GM12878 (cell line): ENCODE data around the gene SGMS1. TPM values are rescaled to one million over a fixed set of nuclear protein-coding genes. Genes with fewer than 3 reads are reported as not detected.

ENCODE experiments used
- ATF7 ChIP-seq: fragments of 450-650 bp; IDR thresholded peaks from 2 replicates; pipeline ENCODE4 v1.6.1; 2016; ENCODE audit warnings: low read depth, mild to moderate bottlenecking
- CBFB ChIP-seq: IDR thresholded peaks from 2 replicates; pipeline ENCODE4 v1.6.1; 2016; ENCODE audit warnings: antibody characterized with exemption, low read depth
- CHD2 ChIP-seq: IDR thresholded peaks from 2 replicates; pipeline ENCODE4 v1.6.1; 2011; ENCODE audit warnings: low read depth, low read length, improper control_type of control experiment, borderline replicate concordance
- ETV6 ChIP-seq, 2 experiments: fragments of 450-650 bp in 1 of 2; IDR thresholded peaks in 1 of 2; conservative IDR thresholded peaks in 1 of 2; 2 replicates each; pipeline ENCODE4 v1.6.1; 2014; ENCODE audit warnings: antibody characterized with exemption in 1 of 2, borderline replicate concordance in 1 of 2, low read depth in 1 of 2, mild to moderate bottlenecking in 1 of 2, moderate library complexity in 1 of 2
- FOXM1 ChIP-seq: IDR thresholded peaks from 2 replicates; pipeline ENCODE4 v1.6.1; 2012; ENCODE audit warnings: low read depth, mild to moderate bottlenecking, inconsistent platforms, low read length, moderate library complexity
- HCFC1 ChIP-seq: fragments of 150-350 bp; IDR thresholded peaks from 2 replicates; pipeline ENCODE4 v1.6.1; 2014; ENCODE audit warnings: low read length
- NFXL1 ChIP-seq: fragments of 450-650 bp; IDR thresholded peaks from 2 replicates; pipeline ENCODE4 v1.6.1; 2017; ENCODE audit warnings: antibody characterized with exemption, mild to moderate bottlenecking, borderline replicate concordance
- RFX5 ChIP-seq: IDR thresholded peaks from 2 replicates; pipeline ENCODE4 v1.6.1; 2011; ENCODE audit warnings: low read depth, low read length, improper control_type of control experiment
- TCF7 ChIP-seq: IDR thresholded peaks from 2 replicates; pipeline ENCODE4 v1.6.1; 2014; ENCODE audit warnings: antibody characterized with exemption, borderline replicate concordance
- YY1 ChIP-seq: IDR thresholded peaks from 2 replicates; pipeline ENCODE4 v1.6.1; 2011; ENCODE audit warnings: low read depth, mild to moderate bottlenecking, low read length
- polyA plus RNA-seq, 11 experiments: library from polyadenylated mRNA; depleted of rRNA in 4 of 11; unstranded in 6 of 11; stranded (reverse) in 5 of 11; fragments of >200 nt; fragmentation: Nextera tagmentation in 4 of 11; fragmentation: Illumina TruSeq in 1 of 11; extraction: Ambion mirVana in 4 of 11; extraction: Trizol in 1 of 11; gene quantifications; 1 replicate in 1 of 11; 2 replicates in 10 of 11; pipeline versions ENCODE4 v1.2.1 to v1.2.3, GENCODE V29; 2011 to 2016; ENCODE audit warnings: inconsistent platforms in 2 of 11, missing spikeins in 2 of 11, low read depth in 1 of 11
- total RNA-seq, 4 experiments: library from RNA; depleted of rRNA in 3 of 4; stranded (reverse); fragments of >200 nt in 3 of 4; fragmentation: Illumina TruSeq in 1 of 4; extraction: Trizol in 1 of 4; gene quantifications; 2 replicates each; pipeline versions ENCODE4 v1.2.1 to v1.2.3, GENCODE V29; 2013 to 2021
- TF ChIP-seq, protein P1 (sequence below): IDR thresholded peaks from 2 replicates; pipeline ENCODE4 v1.6.1; 2012; ENCODE audit warnings: improper control_type of control experiment, low read depth, low read length; ENCODE audit not compliant: insufficient replicate concordance
- TF ChIP-seq, protein P2 (sequence below): IDR thresholded peaks from 2 replicates; pipeline ENCODE4 v1.6.1; 2011; ENCODE audit warnings: borderline replicate concordance, low read depth, mild to moderate bottlenecking, moderate library complexity, low read length; ENCODE audit not compliant: insufficient read depth, poor library complexity, severe bottlenecking
- TF ChIP-seq, protein P3 (sequence below): fragments of 450-650 bp; IDR thresholded peaks from 2 replicates; pipeline ENCODE4 v1.6.1; 2018; ENCODE audit warnings: borderline replicate concordance, mild to moderate bottlenecking; ENCODE audit not compliant: partially characterized antibody
- TF ChIP-seq, protein P4 (sequence below): IDR thresholded peaks from 2 replicates; pipeline ENCODE4 v1.6.1; 2012; ENCODE audit warnings: low read depth, low read length, improper control_type of control experiment

The SGMS1 gene
- total and polyA plus RNA-seq, 10 of the 15 experiments (the other 5 are each of a cell fraction or from before 2014, with no cell fraction given): 1.4 to 14.5 (median 4.9) TPM

DNA sequence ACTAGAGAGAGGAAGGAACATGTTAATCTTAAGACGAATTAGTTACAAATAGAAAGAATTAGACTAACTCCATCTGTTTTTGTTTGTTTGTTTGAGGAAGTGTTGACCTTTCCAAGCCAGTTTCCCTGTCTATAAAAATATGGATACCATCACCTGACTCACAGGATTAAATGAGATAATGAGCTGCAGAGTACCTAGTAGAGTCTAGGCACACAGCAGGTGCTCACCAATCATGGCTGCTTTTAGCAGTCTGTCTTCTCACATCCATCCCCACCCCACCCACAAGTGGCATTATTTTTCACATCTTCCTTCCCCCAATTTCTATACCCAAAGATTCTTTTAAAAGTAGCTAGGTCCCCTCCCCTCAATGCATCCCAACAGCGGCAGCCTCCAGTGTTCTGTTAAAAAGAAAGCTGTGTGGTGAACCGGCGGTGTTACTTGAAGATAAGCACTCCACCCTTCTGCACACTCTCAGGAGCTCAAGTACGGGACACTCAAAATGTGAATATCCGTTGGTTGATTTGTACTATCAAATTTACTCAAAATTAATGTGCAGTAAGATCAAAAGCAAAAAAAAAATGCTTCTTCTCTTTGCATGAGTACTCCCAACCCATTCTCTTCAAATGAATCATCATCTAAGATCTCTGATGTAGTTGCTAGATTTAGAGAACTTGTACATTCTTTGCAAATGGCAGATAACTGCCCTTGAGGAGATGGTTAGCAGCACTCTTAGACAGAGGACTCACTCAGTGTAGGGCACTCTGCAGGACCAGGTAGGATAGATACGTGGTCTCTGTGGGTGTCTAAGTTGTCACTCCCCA is 227.1 kb downstream of the SGMS1 start (continued):
- TF ChIP-seq, protein P1, sequence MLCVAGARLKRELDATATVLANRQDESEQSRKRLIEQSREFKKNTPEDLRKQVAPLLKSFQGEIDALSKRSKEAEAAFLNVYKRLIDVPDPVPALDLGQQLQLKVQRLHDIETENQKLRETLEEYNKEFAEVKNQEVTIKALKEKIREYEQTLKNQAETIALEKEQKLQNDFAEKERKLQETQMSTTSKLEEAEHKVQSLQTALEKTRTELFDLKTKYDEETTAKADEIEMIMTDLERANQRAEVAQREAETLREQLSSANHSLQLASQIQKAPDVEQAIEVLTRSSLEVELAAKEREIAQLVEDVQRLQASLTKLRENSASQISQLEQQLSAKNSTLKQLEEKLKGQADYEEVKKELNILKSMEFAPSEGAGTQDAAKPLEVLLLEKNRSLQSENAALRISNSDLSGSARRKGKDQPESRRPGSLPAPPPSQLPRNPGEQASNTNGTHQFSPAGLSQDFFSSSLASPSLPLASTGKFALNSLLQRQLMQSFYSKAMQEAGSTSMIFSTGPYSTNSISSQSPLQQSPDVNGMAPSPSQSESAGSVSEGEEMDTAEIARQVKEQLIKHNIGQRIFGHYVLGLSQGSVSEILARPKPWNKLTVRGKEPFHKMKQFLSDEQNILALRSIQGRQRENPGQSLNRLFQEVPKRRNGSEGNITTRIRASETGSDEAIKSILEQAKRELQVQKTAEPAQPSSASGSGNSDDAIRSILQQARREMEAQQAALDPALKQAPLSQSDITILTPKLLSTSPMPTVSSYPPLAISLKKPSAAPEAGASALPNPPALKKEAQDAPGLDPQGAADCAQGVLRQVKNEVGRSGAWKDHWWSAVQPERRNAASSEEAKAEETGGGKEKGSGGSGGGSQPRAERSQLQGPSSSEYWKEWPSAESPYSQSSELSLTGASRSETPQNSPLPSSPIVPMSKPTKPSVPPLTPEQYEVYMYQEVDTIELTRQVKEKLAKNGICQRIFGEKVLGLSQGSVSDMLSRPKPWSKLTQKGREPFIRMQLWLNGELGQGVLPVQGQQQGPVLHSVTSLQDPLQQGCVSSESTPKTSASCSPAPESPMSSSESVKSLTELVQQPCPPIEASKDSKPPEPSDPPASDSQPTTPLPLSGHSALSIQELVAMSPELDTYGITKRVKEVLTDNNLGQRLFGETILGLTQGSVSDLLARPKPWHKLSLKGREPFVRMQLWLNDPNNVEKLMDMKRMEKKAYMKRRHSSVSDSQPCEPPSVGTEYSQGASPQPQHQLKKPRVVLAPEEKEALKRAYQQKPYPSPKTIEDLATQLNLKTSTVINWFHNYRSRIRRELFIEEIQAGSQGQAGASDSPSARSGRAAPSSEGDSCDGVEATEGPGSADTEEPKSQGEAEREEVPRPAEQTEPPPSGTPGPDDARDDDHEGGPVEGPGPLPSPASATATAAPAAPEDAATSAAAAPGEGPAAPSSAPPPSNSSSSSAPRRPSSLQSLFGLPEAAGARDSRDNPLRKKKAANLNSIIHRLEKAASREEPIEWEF: no peak
- TF ChIP-seq FOXM1 (peak; percentile 69; the same call in 1 of the 2 replicates), CHD2 (no peak), TCF7 (peak; percentile 57; the same call in 1 of the 2 replicates), NFXL1 (no peak), HCFC1 (no peak), RFX5 (no peak), ATF7 (no peak), YY1 (peak; percentile 18; the same call in 1 of the 2 replicates), ETV6 (conservative IDR thresholded peaks at IDR 0.05 in 1 of 2, IDR thresholded peaks at IDR 0.05 in 1 of 2; ENCODE audit: borderline replicate concordance in 1 of 2, low read depth in 1 of 2) (peak in 1 of 2 experiments; percentile 42; a peak in 1 of 4 replicates), CBFB (no peak)
- TF ChIP-seq, protein P2, sequence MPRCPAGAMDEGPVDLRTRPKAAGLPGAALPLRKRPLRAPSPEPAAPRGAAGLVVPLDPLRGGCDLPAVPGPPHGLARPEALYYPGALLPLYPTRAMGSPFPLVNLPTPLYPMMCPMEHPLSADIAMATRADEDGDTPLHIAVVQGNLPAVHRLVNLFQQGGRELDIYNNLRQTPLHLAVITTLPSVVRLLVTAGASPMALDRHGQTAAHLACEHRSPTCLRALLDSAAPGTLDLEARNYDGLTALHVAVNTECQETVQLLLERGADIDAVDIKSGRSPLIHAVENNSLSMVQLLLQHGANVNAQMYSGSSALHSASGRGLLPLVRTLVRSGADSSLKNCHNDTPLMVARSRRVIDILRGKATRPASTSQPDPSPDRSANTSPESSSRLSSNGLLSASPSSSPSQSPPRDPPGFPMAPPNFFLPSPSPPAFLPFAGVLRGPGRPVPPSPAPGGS: no peak
- TF ChIP-seq, protein P3, sequence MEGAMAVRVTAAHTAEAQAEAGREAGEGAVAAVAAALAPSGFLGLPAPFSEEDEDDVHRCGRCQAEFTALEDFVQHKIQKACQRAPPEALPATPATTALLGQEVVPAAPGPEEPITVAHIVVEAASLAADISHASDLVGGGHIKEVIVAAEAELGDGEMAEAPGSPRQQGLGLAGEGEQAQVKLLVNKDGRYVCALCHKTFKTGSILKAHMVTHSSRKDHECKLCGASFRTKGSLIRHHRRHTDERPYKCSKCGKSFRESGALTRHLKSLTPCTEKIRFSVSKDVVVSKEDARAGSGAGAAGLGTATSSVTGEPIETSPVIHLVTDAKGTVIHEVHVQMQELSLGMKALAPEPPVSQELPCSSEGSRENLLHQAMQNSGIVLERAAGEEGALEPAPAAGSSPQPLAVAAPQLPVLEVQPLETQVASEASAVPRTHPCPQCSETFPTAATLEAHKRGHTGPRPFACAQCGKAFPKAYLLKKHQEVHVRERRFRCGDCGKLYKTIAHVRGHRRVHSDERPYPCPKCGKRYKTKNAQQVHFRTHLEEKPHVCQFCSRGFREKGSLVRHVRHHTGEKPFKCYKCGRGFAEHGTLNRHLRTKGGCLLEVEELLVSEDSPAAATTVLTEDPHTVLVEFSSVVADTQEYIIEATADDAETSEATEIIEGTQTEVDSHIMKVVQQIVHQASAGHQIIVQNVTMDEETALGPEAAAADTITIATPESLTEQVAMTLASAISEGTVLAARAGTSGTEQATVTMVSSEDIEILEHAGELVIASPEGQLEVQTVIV: no peak
- TF ChIP-seq, protein P4, sequence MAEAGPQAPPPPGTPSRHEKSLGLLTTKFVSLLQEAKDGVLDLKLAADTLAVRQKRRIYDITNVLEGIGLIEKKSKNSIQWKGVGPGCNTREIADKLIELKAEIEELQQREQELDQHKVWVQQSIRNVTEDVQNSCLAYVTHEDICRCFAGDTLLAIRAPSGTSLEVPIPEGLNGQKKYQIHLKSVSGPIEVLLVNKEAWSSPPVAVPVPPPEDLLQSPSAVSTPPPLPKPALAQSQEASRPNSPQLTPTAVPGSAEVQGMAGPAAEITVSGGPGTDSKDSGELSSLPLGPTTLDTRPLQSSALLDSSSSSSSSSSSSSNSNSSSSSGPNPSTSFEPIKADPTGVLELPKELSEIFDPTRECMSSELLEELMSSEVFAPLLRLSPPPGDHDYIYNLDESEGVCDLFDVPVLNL: no peak
